ENCODE results near the gene DBX1.
A peak's percentile ranks its signal among the peaks of the same experiment; 100 is the strongest.

Gene DBX1

GRCh38 chr11:20120134-20120925 lies 39.9 kb downstream of the DBX1 start:
- no peak for DNase-seq

GRCh38 chr11:20119315-20119714 lies 41.0 kb downstream of the DBX1 start:
- no peak for DNase-seq

GRCh38 chr11:20118209-20118608 lies 42.1 kb downstream of the DBX1 start:
- no peak for DNase-seq

GRCh38 chr11:20117291-20117690 lies 43.0 kb downstream of the DBX1 start:
- no peak for DNase-seq

GRCh38 chr11:20116825-20117224 lies 43.5 kb downstream of the DBX1 start:
- no peak for DNase-seq

GRCh38 chr11:20114588-20114987 lies 45.7 kb downstream of the DBX1 start:
- no peak for DNase-seq

GRCh38 chr11:20113149-20113438 lies 47.2 kb downstream of the DBX1 start:
- no peak for DNase-seq

- DNase-seq: no peak
Observed at GRCh38 chr11:20112291-20113148, 47.8 kb downstream of the DBX1 start.

- no peak for DNase-seq
Observed at GRCh38 chr11:20111871-20112270, 48.4 kb downstream of the DBX1 start.

GRCh38 chr11:20110908-20111669 lies 49.2 kb downstream of the DBX1 start:
- DNase-seq: peak in 2 of 5 experiments; percentile 13 to 58

- no peak for DNase-seq
Observed at GRCh38 chr11:20109731-20110445, 50.4 kb downstream of the DBX1 start.
